NCI-H2196 treated with DMSO at 0.1 percent for 48 hours (cell line): ENCODE results near the gene CCSER1.
"Not testable (repeated sequence)": the region's sequence is repeated elsewhere in the genome, so short reads cannot be mapped to it uniquely, and the experiment has no call there.

ENCODE experiments used
- DNase-seq: peaks from one replicate; lab custom pipeline; 2025; ENCODE audit not compliant: unreplicated experiment; lab: John Stamatoyannopoulos, UW

Gene CCSER1

GRCh38 chr4:90798948-90799347, 671.8 kb downstream of the CCSER1 start:
- DNase-seq = no peak

DNA sequence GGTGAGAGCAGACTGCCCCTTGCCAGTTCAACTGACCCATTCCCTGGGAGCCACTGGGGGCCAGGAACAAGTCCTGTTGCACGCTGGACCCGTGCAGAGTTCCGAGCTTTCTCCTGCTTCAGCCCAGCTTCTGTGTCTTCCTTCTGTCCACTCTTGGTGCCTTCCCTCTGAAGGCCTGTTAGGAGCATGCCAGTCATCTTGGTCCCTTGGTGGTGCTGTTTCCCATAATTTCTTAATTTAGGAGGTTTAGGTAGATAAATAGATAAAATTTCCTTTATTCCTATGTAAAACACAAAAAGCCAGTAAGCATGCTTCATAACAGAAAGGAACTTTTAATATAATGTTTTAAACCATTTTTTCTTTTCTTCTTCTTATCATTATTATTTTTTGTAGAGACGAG, 672.7 kb downstream of the CCSER1 start:
- no peak for DNase-seq

DNA sequence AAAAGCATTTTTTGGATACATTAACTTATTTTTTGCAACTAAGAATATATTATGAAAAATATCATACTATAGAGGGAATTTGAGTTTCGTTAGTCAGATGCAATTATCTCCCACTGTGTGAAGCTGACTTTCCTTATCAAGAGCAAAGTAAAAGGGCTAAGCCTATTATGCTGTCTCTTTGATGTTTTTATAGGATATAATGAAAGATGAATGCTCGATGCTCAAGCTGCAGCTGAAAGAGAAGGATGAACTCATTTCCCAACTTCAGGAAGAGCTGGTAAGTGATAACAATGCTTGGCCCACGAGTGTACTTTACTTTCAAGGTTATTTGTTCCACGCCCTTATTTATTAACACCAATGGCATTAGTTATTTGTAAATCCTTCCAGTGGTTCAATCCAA, 688.4 kb downstream of the CCSER1 start:
- no peak for DNase-seq

GRCh38 chr4:90816754-90817153, 689.6 kb downstream of the CCSER1 start:
- DNase-seq = no peak

DNA sequence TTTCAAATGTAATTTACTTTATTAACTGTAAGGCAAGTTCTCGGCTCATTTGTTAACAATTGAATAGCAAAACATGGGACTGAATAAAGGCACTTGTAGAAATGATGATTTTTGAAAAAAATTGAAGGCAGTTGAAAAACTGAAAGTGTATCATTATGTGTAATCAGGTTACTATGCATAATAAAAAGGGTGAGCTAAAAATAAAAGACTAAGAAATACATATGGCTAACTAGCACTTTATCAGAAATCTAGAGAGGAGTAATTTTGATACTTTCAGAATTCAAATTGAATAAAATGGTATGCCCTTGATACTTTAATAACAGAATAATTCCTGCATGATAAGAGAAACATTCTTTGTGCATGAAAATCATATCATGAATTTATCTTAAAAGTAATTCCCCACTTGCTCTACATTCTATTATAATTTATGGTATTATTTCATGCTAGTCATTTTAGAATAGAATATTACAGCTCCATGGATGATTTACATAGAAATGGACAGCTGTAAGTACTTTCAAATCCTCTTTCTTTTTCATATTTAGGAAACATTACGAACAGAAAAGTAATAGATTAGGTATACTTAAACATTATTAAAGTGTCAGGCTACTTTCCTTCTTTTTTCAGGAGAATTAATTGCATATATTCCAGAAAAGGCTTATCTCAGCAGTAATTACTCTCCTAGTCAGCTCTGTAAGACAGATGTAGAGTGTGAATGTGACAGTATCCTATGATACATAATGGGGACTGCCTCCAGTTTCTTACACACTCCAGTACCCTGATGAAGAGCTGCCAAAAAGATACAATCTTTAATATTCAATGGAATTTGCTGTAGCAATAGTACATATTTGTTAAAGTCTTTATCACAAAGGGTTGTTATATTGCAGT, 697.3 kb downstream of the CCSER1 start:
- no peak for DNase-seq

GRCh38 chr4:90825849-90826248, 698.7 kb downstream of the CCSER1 start:
- DNase-seq = no peak

GRCh38 chr4:90833706-90834105, 706.5 kb downstream of the CCSER1 start:
- DNase-seq = no peak

GRCh38 chr4:90837241-90837640, 710.0 kb downstream of the CCSER1 start:
- DNase-seq = no peak

- not testable (repeated sequence) for DNase-seq
Observed at GRCh38 chr4:90838859-90839258, 711.7 kb downstream of the CCSER1 start.

GRCh38 chr4:90840291-90840690, 713.1 kb downstream of the CCSER1 start:
- no peak for DNase-seq

GRCh38 chr4:90840828-90841227, 713.6 kb downstream of the CCSER1 start:
- no peak for DNase-seq

DNA sequence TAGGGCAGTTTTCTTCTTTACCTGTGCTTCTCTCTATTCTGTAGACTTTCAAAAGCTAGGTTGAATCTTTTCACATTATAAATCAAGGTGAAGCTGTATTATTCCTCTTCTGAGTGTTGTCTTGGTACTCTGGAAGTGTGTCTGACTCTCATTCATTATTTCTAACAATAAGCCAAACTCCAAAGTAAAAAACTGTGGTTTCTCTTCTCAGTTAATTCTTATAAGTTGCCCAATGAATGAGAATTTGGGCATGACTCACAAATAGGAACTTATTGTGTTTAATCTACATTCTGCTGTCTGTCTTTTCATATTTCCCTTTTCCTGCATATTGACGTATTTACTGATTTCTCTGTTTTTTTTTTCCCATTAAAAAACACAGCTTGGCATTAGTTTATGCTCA, 714.5 kb downstream of the CCSER1 start:
- DNase-seq = no peak

- no peak for DNase-seq
Observed at GRCh38 chr4:90842960-90843359, 715.8 kb downstream of the CCSER1 start.

- DNase-seq = no peak
Observed at GRCh38 chr4:90844241-90844640, 717.0 kb downstream of the CCSER1 start.

DNA sequence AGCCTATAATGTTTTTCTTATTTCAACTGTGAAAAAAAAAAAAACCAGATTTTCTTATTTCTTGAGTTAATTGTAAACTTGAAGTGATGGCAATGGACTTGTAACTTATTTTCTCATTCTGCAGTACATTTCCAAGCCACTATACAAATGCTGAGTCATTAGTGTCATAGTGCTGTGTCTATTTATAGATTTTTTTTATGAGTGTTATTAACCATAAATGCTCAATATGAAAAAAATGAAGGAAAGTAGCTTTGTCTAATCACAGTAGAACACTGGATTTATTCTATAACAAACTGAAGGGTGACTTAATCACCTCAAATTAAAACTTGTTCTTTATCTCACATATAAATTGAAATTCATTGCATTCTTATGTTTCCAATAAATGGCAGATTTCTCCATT, 718.6 kb downstream of the CCSER1 start:
- no peak for DNase-seq

DNA sequence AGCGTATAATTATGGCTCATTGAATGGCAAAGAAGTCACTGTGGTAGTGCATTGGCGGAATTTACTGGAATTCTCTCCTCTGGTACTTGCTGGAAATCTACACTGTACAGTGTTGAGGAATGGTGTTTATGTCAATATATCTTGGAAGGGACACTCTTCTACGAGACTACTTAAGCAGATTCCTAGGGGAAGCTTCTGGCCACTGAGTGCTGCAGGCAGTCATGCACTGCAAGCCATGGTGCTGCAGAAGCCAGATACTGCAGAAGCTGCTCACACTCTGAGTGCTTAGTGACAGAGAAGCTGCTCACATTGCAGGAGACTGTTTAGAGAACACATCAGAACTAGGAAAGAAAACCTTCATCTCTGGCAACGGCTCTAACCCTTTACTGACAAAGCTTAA, 725.0 kb downstream of the CCSER1 start:
- no peak for DNase-seq

- DNase-seq = no peak
Observed at GRCh38 chr4:90855111-90855510, 727.9 kb downstream of the CCSER1 start.

GRCh38 chr4:90857081-90857820, 730.1 kb downstream of the CCSER1 start:
- no peak for DNase-seq

DNA sequence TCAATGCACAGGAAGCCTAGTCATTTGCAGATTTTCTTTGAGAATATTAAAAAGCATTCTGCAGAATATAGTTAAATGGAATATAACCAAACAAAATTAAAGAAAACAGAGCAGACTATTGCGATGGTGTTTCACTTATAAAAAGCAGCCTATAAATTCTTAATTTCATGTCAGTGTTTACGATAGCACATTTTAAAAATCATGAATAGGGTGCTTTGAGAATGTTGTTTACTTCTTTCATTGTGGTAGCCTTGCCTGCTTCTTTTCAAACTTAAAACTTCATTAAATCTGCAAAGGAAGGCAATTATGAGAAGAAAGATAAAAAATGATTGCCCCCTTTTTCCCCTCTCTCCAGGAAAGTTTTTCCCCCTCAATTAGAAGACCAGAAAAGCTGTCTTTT, 748.6 kb downstream of the CCSER1 start:
- no peak for DNase-seq

GRCh38 chr4:90876296-90876695, 749.1 kb downstream of the CCSER1 start:
- DNase-seq = no peak

GRCh38 chr4:90883519-90883918, 756.3 kb downstream of the CCSER1 start:
- no peak for DNase-seq

DNA sequence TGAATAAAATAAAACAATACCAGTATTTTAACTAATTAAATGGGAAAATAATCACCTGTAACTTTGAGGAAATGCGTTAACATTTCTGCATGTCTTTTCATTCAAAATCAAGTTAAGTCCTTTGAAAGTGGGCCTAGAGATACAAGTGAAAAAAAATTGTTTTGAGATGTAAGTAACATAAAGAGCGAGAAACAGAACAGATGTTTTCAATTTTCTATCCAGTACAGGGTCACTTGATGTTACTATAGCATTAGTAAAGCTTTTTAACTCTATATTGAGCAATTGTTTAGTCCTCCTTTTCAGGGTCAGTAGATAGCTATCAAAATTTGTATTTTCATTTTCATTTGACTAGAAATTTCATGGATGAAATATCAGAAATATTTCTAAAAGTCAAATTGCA, 761.4 kb downstream of the CCSER1 start:
- no peak for DNase-seq
